Lower leg skin (tissue), 3 donors: Measurements from ENCODE around the gene CCDC27.

Source experiments
- POLR2A ChIP-seq, 2 donors: fragments of 450-650 bp; IDR thresholded peaks; one replicate each; pipeline ENCODE4 v1.6.1; 2016 to 2017; ENCODE audit warnings: antibody characterized with exemption in 2 of 2, mild to moderate bottlenecking in 1 of 2, moderate library complexity in 1 of 2
- TF ChIP-seq, protein P1 (sequence below), 3 donors: fragments of 450-650 bp; IDR thresholded peaks; one replicate each; pipeline ENCODE4 v1.5.1; 2016; ENCODE audit warnings: antibody characterized with exemption in 3 of 3, mild to moderate bottlenecking in 3 of 3, moderate library complexity in 2 of 3

DNA sequence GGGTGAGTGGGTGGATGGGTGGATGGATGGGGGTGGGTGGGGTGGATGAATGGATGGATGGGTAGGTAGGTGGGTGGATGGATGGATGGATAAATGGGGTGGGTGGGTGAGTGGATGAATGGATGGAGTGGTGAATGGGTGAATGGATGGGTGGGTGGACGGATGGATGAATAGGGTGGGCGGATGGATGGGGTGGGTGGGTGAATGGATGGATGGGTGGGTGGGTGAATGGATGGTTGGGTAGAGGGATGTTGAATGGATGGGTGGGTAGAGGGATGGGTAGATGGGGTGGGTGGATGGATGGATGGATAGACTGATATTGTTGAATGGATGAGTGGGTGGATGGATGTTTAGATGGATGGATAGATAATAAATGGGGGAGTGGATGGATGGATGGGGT lies 26.9 kb upstream of the CCDC27 start:
- TF ChIP-seq, protein P1, sequence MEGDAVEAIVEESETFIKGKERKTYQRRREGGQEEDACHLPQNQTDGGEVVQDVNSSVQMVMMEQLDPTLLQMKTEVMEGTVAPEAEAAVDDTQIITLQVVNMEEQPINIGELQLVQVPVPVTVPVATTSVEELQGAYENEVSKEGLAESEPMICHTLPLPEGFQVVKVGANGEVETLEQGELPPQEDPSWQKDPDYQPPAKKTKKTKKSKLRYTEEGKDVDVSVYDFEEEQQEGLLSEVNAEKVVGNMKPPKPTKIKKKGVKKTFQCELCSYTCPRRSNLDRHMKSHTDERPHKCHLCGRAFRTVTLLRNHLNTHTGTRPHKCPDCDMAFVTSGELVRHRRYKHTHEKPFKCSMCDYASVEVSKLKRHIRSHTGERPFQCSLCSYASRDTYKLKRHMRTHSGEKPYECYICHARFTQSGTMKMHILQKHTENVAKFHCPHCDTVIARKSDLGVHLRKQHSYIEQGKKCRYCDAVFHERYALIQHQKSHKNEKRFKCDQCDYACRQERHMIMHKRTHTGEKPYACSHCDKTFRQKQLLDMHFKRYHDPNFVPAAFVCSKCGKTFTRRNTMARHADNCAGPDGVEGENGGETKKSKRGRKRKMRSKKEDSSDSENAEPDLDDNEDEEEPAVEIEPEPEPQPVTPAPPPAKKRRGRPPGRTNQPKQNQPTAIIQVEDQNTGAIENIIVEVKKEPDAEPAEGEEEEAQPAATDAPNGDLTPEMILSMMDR (IDR thresholded peaks at IDR 0.05), result no peak
- no peak for TF ChIP-seq POLR2A (IDR thresholded peaks at IDR 0.05)
